GM19043 (cell line): ENCODE results near the gene STIM1.
"Not testable (repeated sequence)": the region's sequence is repeated elsewhere in the genome, so short reads cannot be mapped to it uniquely, and the experiment has no call there.

Source experiments
- ATAC-seq: cut with Tn5 transposase; IDR thresholded peaks from one replicate; pipeline ENCODE4 v1.9.1; 2021; ENCODE audit warnings: low read depth; ENCODE audit not compliant: unreplicated experiment

The STIM1 gene

GRCh38 chr11:3853899-3854659 is 1.4 kb upstream of the STIM1 start:
- ATAC-seq, result peak; percentile 38

GRCh38 chr11:3854660-3854976 is 846 bp upstream of the STIM1 start:
- ATAC-seq, result no peak

GRCh38 chr11:3855808-3856491 is 486 bp downstream of the STIM1 start:
- ATAC-seq, result peak; percentile 15

- ATAC-seq, result no peak
Measured at GRCh38 chr11:3856856-3857553, 1.5 kb downstream of the STIM1 start.

- ATAC-seq, result no peak
Measured at GRCh38 chr11:3857628-3858027, 2.2 kb downstream of the STIM1 start.

- no peak for ATAC-seq
Measured at GRCh38 chr11:3859373-3859881, 4.0 kb downstream of the STIM1 start.

GRCh38 chr11:3860375-3860774 is 4.9 kb downstream of the STIM1 start:
- no peak for ATAC-seq

GRCh38 chr11:3860898-3861393 is 5.5 kb downstream of the STIM1 start:
- not testable (repeated sequence) for ATAC-seq

GRCh38 chr11:3861683-3862082 is 6.2 kb downstream of the STIM1 start:
- no peak for ATAC-seq

GRCh38 chr11:3865388-3866193 is 10.1 kb downstream of the STIM1 start:
- no peak for ATAC-seq

GRCh38 chr11:3866206-3866605 is 10.7 kb downstream of the STIM1 start:
- no peak for ATAC-seq

GRCh38 chr11:3866836-3867208 is 11.4 kb downstream of the STIM1 start:
- no peak for ATAC-seq

GRCh38 chr11:3867209-3868091 is 12.0 kb downstream of the STIM1 start:
- ATAC-seq, result peak; percentile 68

GRCh38 chr11:3873712-3874349 is 18.4 kb downstream of the STIM1 start:
- no peak for ATAC-seq

- ATAC-seq, result no peak
Measured at GRCh38 chr11:3876613-3877012, 21.1 kb downstream of the STIM1 start.

GRCh38 chr11:3877364-3878257 is 22.1 kb downstream of the STIM1 start:
- no peak for ATAC-seq

GRCh38 chr11:3878258-3878584 is 22.8 kb downstream of the STIM1 start:
- no peak for ATAC-seq
